Left colon (tissue), 2 donors: ENCODE data around the gene PRKCI. TPM values are rescaled to one million over a fixed set of nuclear protein-coding genes. Genes with fewer than 3 reads are reported as not detected.
"Not testable (repeated sequence)": the region's sequence is repeated elsewhere in the genome, so short reads cannot be mapped to it uniquely, and the experiment has no call there.

Source experiments
- ATAC-seq: fragments of 200-7000 bp; cut with Tn5 transposase; one replicate; pipeline ENCODE4 v1.9.1; 2020; ENCODE audit warnings: mild to moderate bottlenecking, moderate library complexity
- DNase-seq, 2 donors: peaks; one replicate each; pipeline ENCODE4 v3.0.0-alpha.2; 2020
- intact Hi-C, 2 donors: fragments of 100-400 bp; cut with DNase I in 1 of 2; cut with micrococcal nuclease in 1 of 2; formaldehyde crosslinking; loops; one replicate each; pipeline versions ENCODE4 v1.11.2 to v1.14.0; 2022; cut with DNase I, micrococcal nuclease
- total RNA-seq, 2 donors: library from RNA; stranded (reverse); fragmentation: NEBNext Ultra II Directional; extraction: Animal tissue kit (Norgen Biotek cat#: 25700); gene quantifications; one replicate each; pipeline ENCODE4 v1.2.1, GENCODE V29; 2021
- donor health status: DM: no; HTN: no; CAD: no.
- donor health status: DM: yes; HTN: yes; CAD: no.

Gene PRKCI
- total RNA-seq, 2 donors from 2014 or later, result 48.7 to 49.4 TPM

DNA sequence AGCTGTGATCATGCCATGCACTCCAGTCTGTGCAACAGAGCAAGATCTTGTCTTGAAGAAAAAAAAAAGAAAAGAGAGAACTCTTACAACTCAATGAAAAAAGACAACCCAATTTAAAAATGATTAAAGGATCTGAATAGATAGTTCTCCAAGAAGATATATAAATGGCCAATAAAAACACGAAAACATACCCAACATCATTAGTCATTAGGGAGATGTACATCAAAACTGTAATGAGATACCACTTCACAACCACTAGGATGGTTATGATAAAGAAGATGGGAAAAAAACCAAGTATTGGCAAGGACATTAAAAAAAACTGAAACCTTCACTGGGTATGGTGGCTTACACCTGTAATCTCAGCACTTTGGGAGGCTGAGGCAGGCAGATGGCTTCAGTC, 2.4 kb upstream of the PRKCI start:
- ATAC-seq (no peak), DNase-seq (no peak)
- intact Hi-C loops, result no loop called here

DNA sequence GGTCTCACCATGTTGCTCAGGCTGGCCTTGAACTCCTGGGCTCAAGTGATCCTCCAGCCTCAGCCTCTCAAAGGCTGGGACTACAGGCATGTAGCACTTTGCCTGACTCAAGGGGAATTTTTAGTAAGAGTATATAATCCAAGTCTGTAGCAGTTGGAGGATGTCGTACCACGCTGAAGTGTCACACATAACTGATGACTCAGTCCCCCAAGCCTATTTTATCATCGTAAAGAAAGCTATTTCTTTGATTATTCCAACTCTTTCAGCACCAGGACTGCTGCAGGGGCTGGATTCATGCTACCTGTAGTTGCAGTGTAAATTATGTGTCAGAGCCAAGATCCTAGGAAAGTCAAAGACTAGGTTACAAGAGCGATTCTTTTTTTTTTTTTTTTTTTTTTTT, 1.4 kb upstream of the PRKCI start:
- ATAC-seq, result no peak
- intact Hi-C loops, result no loop called here
- DNase-seq, result no peak

DNA sequence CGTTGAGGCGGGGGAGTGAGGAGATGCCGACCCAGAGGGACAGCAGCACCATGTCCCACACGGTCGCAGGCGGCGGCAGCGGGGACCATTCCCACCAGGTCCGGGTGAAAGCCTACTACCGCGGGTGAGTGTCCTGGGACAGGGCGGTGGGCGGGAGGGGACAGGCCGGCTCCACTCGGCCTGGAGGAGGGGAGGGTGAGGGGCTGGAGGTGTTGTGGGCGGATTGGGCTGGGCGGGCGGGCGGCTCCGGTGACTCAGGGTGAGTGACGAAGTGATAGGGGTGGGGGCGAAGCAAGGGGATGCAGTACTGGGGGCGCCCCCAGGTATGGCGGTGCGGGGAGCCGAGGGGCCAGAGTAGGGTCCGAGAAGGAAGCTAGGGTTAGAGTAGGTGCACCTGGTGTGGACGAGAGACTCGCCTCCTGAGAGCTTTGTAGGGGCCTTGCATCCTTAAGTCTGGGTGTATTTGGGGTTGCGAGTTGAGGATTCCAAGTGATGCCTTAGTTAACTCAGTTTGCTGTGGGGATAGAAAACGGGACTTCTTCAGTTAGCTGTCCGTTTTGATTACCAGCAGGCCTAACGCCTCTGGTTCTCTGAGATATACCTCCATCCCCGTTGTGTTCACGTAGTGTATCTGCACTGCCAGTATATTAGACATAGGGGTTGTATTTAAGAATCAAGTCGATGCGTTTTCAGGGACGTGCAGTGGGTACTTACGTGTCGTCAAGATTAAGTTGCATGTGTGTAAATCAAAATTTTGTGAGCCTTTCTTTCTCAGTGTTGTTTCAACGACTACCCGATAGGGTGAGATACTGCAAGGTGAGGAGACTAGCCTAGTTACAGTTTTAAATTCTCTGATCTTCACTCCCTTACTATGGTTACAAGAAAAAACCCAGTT, 670 bp downstream of the PRKCI start:
- DNase-seq (peak in 1 of 2 donors; percentile 50), ATAC-seq (peak; percentile 46)
- intact Hi-C loops, result no loop called here

DNA sequence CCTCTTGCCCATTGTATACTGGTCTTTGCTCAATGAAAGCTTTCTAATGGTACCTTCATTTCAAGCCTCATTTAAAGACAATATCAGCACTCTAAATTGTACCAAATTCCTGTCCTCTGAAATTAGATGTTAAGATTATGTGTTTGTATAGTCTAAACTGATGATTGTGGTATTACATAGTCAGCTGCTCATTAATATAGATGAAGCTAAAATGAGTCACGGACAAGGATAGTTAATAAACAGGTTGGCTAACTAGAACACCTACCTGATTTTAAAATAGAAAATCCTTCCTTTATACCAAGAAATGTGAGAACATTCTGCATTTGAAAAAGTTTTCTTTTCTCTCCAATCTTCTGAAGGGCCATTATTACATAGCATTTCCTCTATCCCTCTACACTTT, 2.9 kb downstream of the PRKCI start:
- no peak for ATAC-seq
- intact Hi-C loops, result no loop called here

DNA sequence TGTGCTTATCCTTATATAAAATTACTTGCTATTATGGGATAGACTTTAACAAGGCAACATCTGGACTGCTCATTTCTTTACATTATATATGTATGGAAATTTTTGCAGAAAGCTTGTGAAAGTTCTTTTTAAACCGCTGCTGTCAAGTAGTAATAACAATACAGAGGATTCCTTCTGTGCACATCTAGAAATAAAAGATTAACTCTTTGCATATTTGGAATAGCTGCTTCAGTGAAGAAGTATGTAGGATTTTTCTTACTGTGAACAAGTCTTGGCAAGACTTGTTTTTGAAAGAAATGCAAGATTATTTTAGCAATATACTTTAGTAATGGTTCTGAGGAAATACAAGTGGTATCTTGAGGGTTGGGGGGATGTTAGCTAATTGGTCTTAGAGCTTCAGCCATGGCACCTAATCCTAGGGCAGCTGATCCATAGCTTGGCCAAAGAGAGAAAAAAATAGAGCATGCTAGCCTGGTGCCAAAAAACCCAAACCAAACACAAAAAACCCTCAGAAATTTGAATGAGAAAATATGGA, 4.3 kb downstream of the PRKCI start:
- intact Hi-C loops, result no loop called here
- ATAC-seq (no peak), DNase-seq (no peak)

More for the DNA sequence above, 2.9 kb downstream of the PRKCI start:
- no peak for DNase-seq

DNA sequence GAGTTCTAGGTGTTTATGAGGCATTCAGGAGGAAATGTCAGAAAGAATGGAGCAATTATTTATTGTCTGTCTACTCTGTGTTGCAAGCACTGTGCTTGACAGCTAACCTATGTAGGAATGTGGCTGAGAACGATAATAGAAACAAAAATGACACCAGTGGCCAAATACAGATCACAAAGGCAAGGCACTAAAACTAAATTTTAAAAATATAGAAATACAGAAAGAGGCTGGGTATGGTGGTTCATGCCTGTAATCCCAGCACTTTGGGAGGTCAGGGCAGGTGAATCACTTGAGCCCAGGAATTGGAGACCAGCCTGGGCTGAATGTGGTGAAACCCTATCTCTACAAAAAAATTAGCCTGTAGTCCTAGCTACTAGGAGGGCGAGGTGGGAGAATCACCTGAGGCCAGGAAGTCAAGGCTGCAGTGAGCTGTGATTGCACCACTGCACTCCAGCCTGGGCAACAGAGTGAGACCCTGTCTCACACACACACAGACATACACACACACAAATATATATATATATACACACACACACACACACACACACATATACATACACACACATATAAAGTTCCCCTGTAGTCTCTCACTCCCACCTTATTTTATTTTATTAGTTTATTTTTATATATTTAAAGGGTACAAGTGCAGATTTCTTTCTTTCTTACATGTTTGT, 6.0 kb downstream of the PRKCI start:
- intact Hi-C loops, result no loop called here
- ATAC-seq (no peak), DNase-seq (no peak)

DNA sequence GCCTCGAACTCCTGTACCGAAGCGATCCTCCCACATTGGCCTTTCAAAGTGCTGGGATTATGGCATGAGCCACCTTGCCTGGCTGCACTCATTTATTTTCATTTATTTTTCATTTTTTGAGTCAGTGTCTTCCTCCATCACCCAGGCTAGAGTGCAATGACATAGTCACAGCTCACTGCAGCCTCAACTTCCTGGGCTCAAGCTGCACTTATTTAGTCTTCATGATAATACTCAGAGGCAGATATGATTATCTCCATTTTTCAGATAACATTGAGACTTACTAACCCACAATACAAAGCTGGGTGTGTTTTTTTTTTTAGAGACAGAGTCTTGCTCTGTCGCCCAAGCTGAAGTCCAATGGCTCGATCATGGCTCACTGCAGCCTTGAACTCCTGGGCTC, 10.0 kb downstream of the PRKCI start:
- DNase-seq (no peak), ATAC-seq (no peak)

DNA sequence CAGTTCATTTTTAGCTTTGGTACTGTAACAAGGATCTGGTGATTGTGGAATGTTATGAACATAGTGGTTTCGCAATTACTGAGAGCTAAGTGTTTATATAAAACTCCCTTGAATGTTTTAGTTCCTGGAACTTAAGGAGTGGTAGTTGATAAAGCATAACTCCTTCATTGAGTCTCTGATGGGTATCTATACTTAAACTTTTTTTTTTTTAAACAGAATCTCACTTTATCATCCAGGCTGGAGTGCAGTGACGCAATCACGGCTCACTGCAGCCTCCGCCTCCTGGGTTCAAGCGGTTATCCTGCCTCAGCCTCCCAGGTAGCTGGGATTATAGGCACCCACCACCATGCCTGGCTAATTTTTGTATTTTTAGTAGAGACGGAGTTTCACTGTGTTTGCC, 11.3 kb downstream of the PRKCI start:
- DNase-seq, result peak; percentile 19 to 28
- peak; percentile 98 for ATAC-seq
- intact Hi-C loops, result no loop called here

More for the DNA sequence above, 10.0 kb downstream of the PRKCI start:
- intact Hi-C loops, result no loop called here

DNA sequence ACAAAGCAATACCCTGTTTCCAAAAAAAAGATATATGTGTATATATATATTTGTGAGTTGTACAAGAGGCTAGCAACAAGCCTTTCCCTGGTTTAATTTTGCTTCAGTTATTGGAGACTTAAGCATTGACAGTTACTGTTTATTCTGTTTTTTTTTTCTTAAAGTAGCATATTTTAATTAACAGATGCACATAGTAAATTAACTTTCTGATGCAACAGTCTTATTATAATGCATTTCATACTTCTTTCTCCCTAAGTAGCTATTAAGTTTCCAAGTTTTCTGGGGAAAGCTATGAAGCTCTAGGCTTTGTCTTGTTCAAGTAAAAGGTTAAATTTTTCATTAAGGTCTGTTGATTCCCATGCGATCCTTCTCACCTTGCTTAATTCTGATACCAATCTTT, 17.9 kb downstream of the PRKCI start:
- ATAC-seq (no peak), DNase-seq (no peak)
- intact Hi-C loops, result no loop called here

DNA sequence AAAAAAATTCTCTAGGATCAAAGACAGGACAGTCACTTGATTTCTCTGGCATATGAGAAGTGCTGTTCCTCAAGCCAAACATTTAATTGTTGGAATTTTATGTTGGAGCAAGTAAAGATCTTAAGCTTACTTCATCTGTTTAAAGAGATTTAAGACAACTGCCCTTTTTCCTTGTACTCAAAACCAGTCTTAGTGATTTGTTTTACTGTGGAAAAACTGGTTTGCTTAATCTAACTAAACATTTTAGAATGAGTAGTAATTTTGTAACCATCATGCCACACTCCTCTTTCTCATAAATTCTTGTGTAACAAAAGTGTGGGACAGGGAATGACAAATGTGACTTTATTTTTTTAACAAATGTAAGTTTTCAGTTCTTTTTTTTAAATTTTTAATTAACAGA, 18.4 kb downstream of the PRKCI start:
- intact Hi-C loops, result no loop called here
- no peak for DNase-seq
- no peak for ATAC-seq

DNA sequence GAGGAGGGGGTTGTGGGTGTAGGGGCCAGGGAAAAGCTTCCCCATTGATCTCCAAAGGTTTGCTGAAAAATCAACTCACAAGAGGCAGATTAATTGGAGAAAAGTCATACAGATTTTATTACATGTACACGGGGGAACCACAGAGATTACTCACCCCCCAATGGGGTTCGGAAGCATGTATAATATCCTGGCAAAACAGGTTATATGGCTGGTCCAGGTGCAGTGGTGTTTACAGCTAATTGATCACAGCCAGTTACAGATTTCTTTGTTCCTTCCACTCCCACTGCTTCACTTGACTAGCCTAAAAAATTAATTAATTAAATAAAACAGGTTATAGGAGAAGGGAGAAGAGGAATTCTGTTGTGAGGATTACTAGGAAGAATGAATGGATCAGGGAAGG, 22.4 kb downstream of the PRKCI start:
- ATAC-seq (no peak), DNase-seq (no peak)
- intact Hi-C loops, result no loop called here

DNA sequence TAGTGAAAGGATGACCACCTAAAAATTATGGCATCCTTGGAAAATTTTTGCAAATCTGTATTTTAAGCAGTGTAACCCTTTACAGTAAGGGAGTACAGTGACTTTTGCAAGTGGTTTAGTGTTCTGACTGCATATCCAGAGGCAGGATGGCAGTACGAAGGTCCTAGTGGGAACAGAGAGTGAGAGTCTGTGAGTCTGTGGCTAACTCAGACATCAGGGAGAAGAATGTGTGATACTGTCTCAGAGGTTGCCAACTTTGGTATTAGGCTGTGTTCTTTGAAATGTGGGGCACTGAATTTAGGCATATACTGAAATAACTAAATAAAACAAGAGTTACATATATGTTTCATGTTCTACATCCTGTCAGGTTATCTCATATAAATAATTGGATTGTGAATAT, 25.7 kb downstream of the PRKCI start:
- intact Hi-C loops, result no loop called here
- no peak for ATAC-seq
- DNase-seq, result no peak

DNA sequence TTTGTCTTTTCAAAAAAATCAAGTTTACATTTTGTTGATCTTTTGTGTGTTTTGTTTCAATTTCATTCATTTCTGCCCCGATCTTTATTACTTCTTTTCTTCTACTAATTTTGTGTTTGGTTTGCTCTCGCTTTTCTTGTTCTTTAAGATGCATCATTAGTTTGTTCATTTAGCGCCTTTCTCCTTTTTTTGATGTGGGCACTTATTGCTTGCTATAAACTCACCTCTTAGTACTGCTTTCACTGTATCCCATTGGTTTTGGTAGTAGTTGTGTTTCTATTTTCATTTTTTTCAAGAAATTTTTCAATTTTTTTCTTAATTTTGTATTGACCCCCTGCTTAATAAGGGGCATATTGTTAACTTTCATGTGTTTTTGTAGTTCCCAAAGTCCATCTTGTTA, 34.4 kb downstream of the PRKCI start:
- DNase-seq (no peak), ATAC-seq (no peak)
- intact Hi-C loops, result no loop called here

DNA sequence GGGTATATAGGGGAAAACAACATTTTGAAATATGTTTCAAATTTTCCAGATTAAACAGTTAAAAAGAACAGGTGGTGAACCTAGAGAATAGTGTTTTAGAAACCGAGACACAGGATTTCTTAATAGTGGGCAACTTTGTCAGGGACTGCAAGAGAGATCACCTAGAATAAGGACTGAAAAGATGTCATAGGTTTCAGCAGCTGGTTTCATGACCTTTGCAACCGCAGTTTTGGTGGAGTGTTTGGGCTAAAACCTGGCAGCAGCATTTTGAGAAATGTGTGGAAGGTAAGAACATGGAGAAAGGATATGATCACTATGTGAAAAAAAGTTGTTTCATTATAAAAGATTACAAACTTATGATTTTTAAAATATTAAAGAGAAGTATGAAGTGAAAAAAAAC, 34.9 kb downstream of the PRKCI start:
- no peak for DNase-seq
- no peak for ATAC-seq
- intact Hi-C loops, result no loop called here

DNA sequence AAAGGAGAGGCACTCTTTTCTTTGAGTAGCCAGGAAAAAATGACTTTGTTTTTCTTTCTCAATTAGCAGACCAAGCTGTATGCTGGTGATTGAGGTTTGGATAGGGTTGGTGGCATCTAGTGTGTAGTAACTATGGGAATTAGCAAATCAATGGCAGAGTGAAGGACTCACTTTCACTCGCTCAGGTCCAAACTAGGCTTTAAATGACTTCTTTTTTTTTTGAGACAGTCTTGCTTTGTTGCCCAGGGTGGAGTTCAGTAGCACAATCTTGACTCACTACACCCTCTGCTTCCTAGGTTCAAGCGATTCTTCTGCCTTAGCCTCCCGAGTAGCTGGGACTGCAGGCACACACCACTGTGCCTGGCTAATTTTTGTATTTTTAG, 35.9 kb downstream of the PRKCI start:
- DNase-seq (no peak), ATAC-seq (no peak)
- intact Hi-C loops, result no loop called here

DNA sequence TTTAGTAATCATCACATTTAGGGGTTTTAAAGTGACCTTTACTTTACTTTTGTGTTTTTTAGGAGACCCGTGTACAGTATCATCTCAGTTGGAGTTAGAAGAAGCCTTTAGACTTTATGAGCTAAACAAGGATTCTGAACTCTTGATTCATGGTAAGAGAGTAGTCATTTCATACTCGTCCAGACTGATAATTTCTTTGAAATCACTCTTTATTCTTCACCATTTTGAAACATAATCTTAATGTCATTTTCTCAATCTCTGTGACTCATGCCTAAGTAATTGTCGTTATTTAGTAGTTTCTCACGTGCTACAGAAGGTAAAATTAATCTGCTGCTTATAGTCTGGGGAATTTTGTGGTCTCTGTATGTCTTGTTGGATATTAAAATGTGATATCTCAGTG, 37.7 kb downstream of the PRKCI start:
- intact Hi-C loops, result no loop called here
- no peak for DNase-seq
- ATAC-seq, result no peak

DNA sequence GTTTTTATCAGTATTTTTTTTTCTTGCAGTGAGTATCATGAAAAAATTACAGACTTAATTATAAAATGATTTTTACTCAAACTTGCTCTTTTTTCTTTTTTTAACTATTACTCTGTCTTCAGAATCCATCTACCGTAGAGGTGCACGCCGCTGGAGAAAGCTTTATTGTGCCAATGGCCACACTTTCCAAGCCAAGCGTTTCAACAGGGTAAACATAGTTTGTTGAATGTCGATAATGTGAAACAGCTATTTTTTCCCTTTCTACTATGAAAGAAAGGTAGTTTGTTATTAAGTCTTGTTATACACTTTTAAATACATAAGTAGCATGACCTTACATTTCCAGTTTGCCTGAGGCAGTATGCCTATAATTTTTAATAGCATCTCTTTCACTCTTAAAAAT, 45.6 kb downstream of the PRKCI start:
- DNase-seq (no peak), ATAC-seq (no peak)
- intact Hi-C loops, result no loop called here

DNA sequence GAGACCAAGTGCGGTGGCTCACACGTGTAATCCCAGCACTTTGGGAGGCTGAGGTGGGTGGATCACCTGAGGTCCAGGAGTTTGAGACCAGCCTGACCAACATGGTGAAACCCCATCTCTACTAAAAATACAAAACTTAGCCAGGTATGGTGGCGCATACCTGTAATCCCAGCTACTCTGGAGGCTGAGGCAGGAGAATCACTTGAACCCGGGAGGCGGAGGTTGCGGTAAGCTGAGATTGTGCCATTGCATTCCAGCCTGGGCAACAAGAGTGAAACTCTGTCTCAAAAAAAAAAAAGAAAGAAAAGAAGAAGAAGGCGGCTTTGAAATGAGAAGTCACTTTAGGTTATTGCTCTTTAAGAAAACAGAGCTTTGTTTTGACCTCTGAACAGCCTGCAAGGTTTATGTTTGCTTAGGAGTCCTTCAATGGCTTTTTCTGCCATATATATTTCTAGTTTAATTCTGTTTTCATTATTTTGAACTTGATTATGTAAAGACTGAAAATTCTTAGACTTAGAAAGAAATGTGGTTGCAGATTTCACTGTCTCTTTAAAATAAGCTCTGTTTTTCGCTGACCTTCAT, 47.5 kb downstream of the PRKCI start:
- DNase-seq, intact Hi-C loops: not testable (repeated sequence)
- peak; percentile 72 for ATAC-seq

DNA sequence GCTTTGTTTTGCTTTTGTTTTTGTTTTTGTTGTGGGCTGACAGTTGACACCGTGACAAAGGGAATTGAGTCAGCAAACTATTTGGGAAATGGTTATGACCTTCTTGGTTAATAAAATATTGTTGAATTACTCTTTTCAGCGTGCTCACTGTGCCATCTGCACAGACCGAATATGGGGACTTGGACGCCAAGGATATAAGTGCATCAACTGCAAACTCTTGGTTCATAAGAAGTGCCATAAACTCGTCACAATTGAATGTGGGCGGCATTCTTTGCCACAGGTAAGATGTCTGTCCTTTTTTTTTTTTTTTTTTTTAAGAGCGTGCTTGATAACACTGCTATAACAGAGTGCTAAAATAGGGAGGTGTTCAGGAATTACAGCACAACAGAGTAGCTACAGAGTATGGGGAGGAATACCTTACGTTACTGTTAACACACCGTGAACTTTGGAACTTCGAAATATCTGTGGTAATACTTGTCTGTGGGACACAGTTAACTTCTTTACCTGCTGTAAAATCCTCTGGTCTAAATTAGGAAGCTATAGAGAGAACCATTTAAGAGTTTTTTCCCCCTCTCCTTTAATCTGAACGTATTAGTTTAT, 48.2 kb downstream of the PRKCI start:
- DNase-seq, result peak; percentile 51 to 62
- peak; percentile 95 for ATAC-seq
- intact Hi-C loops, result no loop called here

DNA sequence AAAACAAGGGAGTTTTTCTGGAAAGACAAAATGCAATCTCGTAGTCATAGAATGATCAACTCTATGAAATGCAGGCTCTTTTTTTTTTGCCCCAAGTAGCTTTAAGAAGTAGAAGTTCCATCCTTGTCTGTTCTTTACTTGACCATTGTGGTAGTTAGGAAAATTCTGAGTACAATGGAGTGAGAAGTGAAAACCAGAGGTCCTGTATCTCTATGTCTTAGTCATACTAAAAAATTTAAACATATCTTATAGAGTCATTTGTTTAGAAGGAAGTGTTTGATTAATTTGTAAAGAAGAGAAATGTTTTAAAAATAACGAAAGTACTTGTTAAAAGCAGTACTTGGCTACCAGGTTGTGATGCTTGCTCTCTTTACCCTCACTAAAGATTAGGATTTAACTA, 52.4 kb downstream of the PRKCI start:
- intact Hi-C loops, result no loop called here
- DNase-seq (no peak), ATAC-seq (no peak)
